Measurements from ENCODE around the gene FXYD5.

- TF ChIP-seq POLR2A (IDR thresholded peaks at IDR 0.05; ENCODE audit: low read depth, low read length) (no peak), POLR2AphosphoS5 (IDR thresholded peaks at IDR 0.05; ENCODE audit: low read depth, low read length) (no peak)
Observed at GRCh38 chr19:35156673-35157014, 2.1 kb downstream of the FXYD5 start.
